ENCODE measurements around the gene GOLGA6L2. TPM values are rescaled to one million over a fixed set of nuclear protein-coding genes. Genes with fewer than 3 reads are reported as not detected.

Gene GOLGA6L2
- total and polyA plus RNA-seq, 2 of the 8 experiments (the other 6 are each of a cell fraction or from before 2014, with no cell fraction given): not detected

DNA sequence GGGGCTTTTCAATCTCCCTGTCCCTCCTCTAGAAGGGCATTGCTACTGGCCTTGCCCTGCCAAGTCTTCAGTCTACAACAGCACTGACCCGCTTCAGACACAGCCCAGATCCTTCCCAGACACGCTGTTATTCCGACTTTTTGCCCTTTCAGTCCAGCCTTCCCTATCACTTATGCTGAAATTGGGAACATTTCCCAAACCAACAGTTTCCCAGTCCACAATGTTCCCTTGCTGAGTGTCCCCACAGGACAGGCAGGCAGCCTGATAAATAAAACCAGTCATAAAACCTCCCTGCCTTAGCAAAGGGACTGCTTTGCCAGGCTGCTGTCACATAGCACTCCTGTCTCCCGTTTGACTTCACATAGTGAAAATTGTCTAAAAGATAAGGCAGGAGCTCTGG lies 43.5 kb downstream of the GOLGA6L2 start:
- Histone ChIP-seq H2BK15ac (ENCODE audit: low read length) (no peak overlapping the region), H3K4me1 (replicated peaks in 1 of 4; ENCODE audit: control insufficient read depth in 3 of 4, insufficient read depth in 4 of 4, low read length in 3 of 4) (no peaks in the 10 kb centered on the region), H4K91ac (replicated peaks; ENCODE audit: insufficient read length, low read length) (no peak overlapping the region), H3K79me2 (ENCODE audit: control insufficient read depth in 1 of 2, insufficient read depth in 2 of 2, low read length in 2 of 2) (no peaks in the 10 kb centered on the region), H2BK12ac (ENCODE audit: low read depth, low read length) (no peak overlapping the region), H3K79me1 (ENCODE audit: low read depth, low read length) (no peaks in the 10 kb centered on the region), H3K4ac (replicated peaks; ENCODE audit: insufficient read length, low read depth, low read length) (no peak overlapping the region), H3K23me2 (ENCODE audit: low read depth, low read length) (no peaks in the 10 kb centered on the region), H3K36me3 (ENCODE audit: control insufficient read depth in 2 of 4, insufficient read depth in 4 of 4, low read length in 3 of 4) (no peaks in the 10 kb centered on the region), H3K27me3 (replicated peaks in 1 of 4; ENCODE audit: control insufficient read depth in 3 of 4, extremely low read depth in 1 of 4, insufficient read depth in 3 of 4, low read length in 3 of 4) (no peaks in the 10 kb centered on the region), H3K23ac (ENCODE audit: insufficient read length) (no peak overlapping the region), H3K9me3 (ENCODE audit: insufficient read depth in 2 of 2, low read depth in 1 of 2, low read length in 1 of 2) (peaks cover 8 to 29% of the 10 kb centered on the region in 2 experiments; a peak in 3 of 4 replicates), H3K27ac (ENCODE audit: low read depth, low read length) (no peak overlapping the region), H3K56ac (replicated peaks; ENCODE audit: insufficient read length, low read depth, low read length) (no peak overlapping the region), H3K9ac (replicated peaks in 1 of 4; ENCODE audit: extremely low read depth in 1 of 4, low read depth in 3 of 4, low read length in 3 of 4) (no peak overlapping the region), H4K8ac (ENCODE audit: extremely low read depth, insufficient read depth, low read length) (no peak overlapping the region), H3K4me2 (ENCODE audit: insufficient read depth in 1 of 2, low read depth in 2 of 2, low read length in 2 of 2) (no peak overlapping the region), H4K20me1 (replicated peaks in 1 of 2; ENCODE audit: control insufficient read depth in 1 of 2, insufficient read depth in 2 of 2, low read length in 2 of 2) (no peaks in the 10 kb centered on the region), H3K4me3 (ENCODE audit: extremely low read depth in 1 of 4, insufficient read depth in 2 of 4, low read depth in 3 of 4, low read length in 4 of 4) (no peak overlapping the region), H2AFZ (ENCODE audit: low read length) (no peak overlapping the region), H2AK5ac (ENCODE audit: low read depth, low read length) (no peak overlapping the region), H2BK20ac (ENCODE audit: low read length) (no peak overlapping the region), H3K18ac (ENCODE audit: extremely low read depth, low read length) (no peak overlapping the region), H2BK5ac (ENCODE audit: low read depth, low read length) (no peak overlapping the region), H3K14ac (ENCODE audit: insufficient read length) (no peak overlapping the region), H4K5ac (ENCODE audit: insufficient read length, low read depth, low read length) (no peak overlapping the region), H2BK120ac (replicated peaks; ENCODE audit: low read depth, low read length) (no peak overlapping the region)
- POLR2A ChIA-PET (ENCODE audit: partially characterized antibody): no interaction called here
- FAIRE-seq: no peak
- CTCF ChIA-PET (ENCODE audit: partially characterized antibody): no interaction called here
- no peak for DNase-seq (ENCODE audit: low read depth in 1 of 2, low spot score in 2 of 2)
- 71% methylated on average over 4 of the region's 4 CpGs; no CpG with 5 or more reads in 1 of the 2 experiments for WGBS, 2 experiments (ENCODE audit: extremely low coverage in 1 of 2, insufficient coverage in 1 of 2, insufficient read length in 1 of 2, insufficient replicate concordance in 2 of 2, low coverage in 1 of 2, low lambda C conversion rate in 2 of 2, missing lambda C conversion rate in 1 of 2)
- TF ChIP-seq CHD2 (IDR thresholded peaks at IDR 0.05; ENCODE audit: low read length) (no peak), CREB1 (IDR thresholded peaks at IDR 0.05) (no peak), CHD1 (IDR thresholded peaks at IDR 0.05; ENCODE audit: low read depth, low read length) (no peak), GTF2F1 (IDR thresholded peaks at IDR 0.05; ENCODE audit: borderline replicate concordance, low read depth, low read length) (no peak), POLR2AphosphoS5 (IDR thresholded peaks at IDR 0.05; ENCODE audit: low read depth, low read length) (no peak), CTBP2 (IDR thresholded peaks at IDR 0.05; ENCODE audit: borderline replicate concordance, insufficient read depth, insufficient read length, low read length) (no peak), EP300 (IDR thresholded peaks at IDR 0.05; ENCODE audit: borderline replicate concordance in 1 of 2, low read depth in 2 of 2, low read length in 2 of 2) (no peak), EGR1 (IDR thresholded peaks at IDR 0.05; ENCODE audit: borderline replicate concordance, low read depth, low read length) (no peak), SAP30 (IDR thresholded peaks at IDR 0.05; ENCODE audit: insufficient read depth, insufficient replicate concordance, low read length) (no peak), KDM4A (IDR thresholded peaks at IDR 0.05; ENCODE audit: low read depth, low read length, severe bottlenecking) (no peak), TAF1 (IDR thresholded peaks at IDR 0.05; ENCODE audit: low read depth, low read length) (no peak), TBP (IDR thresholded peaks at IDR 0.05; ENCODE audit: low read depth, low read length) (no peak), GABPA (IDR thresholded peaks at IDR 0.05; ENCODE audit: borderline replicate concordance, insufficient read depth, low read length) (no peak)

Measured in H1 (cell line).